Stimulated activated effector memory CD8-positive, alpha-beta T cell treated with anti-CD3 and anti-CD28 coated beads, Interleukin-12 subunit alpha, Interleukin-12 subunit beta, amount 100 ng/mL, for 72 hours (primary cell): ENCODE measurements around the gene HLA-A.

ENCODE experiments used
- ATAC-seq: fragments of 150-1000 bp; cut with Tn5 transposase; 2 replicates; pipeline ENCODE4 v1.10.0; 2021
- DNase-seq, 2 donors: peaks; one replicate each; pipeline ENCODE4 v3.0.0; 2021 to 2022; ENCODE audit warnings: low spot score in 2 of 2
- H3K27ac Mint-ChIP-seq: one replicate; pipeline ENCODE4 v1.8.0; 2022; ENCODE audit warnings: mild to moderate bottlenecking, mixed read lengths
- H3K36me3 Mint-ChIP-seq: one replicate; pipeline ENCODE4 v1.8.0; 2022; ENCODE audit warnings: mild to moderate bottlenecking, mixed read lengths
- H3K4me1 Mint-ChIP-seq: one replicate; pipeline ENCODE4 v1.8.0; 2022; ENCODE audit warnings: mixed read lengths
- H3K4me3 Mint-ChIP-seq: one replicate; pipeline ENCODE4 v1.8.0; 2022; ENCODE audit warnings: mild to moderate bottlenecking, mixed read lengths
- H3K9me3 Mint-ChIP-seq: one replicate; pipeline ENCODE4 v1.8.0; 2022; ENCODE audit warnings: mixed read lengths

Gene HLA-A

GRCh38 chr6:29942275-29943052 lies at the start of gene HLA-A:
HLA-A (plus strand) TSS chr6:29942532; CDS start chr6:29942554, 22 bp downstream.
- H3K4me3 Mint-ChIP-seq, result peak within 1 kb of the TSS; percentile 71
- ATAC-seq, result peak; percentile 92
- H3K36me3 Mint-ChIP-seq, result peaks cover 59% of the 10 kb centered on the region
- no peaks in the 10 kb centered on the region for H3K9me3 Mint-ChIP-seq
- DNase-seq, result peak; percentile 77 to 92
- peak within 1 kb of the TSS; percentile 88 for H3K27ac Mint-ChIP-seq
- peaks cover 64% of the 10 kb centered on the region for H3K4me1 Mint-ChIP-seq

- Mint-ChIP-seq H3K4me3 (no peak overlapping the region), H3K27ac (no peak overlapping the region), H3K9me3 (no peaks in the 10 kb centered on the region), H3K4me1 (peaks cover 8% of the 10 kb centered on the region), H3K36me3 (peaks cover 13% of the 10 kb centered on the region)
- ATAC-seq (no peak), DNase-seq (no peak)
Observed at GRCh38 chr6:29892696-29893095, 49.6 kb upstream of the HLA-A start.

GRCh38 chr6:29899281-29899680 lies 43.1 kb upstream of the HLA-A start:
- no peak overlapping the region for H3K4me3 Mint-ChIP-seq
- no peak for ATAC-seq
- DNase-seq, result no peak

GRCh38 chr6:29905286-29905685 lies 37.0 kb upstream of the HLA-A start:
- ATAC-seq (no peak), DNase-seq (no peak)
- peaks cover under 1% of the 10 kb centered on the region for H3K4me1 Mint-ChIP-seq
- no peak overlapping the region for H3K4me3 Mint-ChIP-seq
- H3K27ac Mint-ChIP-seq, result no peak overlapping the region
- H3K9me3 Mint-ChIP-seq, result no peaks in the 10 kb centered on the region
- H3K36me3 Mint-ChIP-seq, result no peaks in the 10 kb centered on the region

More at GRCh38 chr6:29899281-29899680, 43.1 kb upstream of the HLA-A start:
- H3K27ac Mint-ChIP-seq, result no peak overlapping the region
- no peaks in the 10 kb centered on the region for H3K9me3 Mint-ChIP-seq
- no peaks in the 10 kb centered on the region for H3K4me1 Mint-ChIP-seq
- no peaks in the 10 kb centered on the region for H3K36me3 Mint-ChIP-seq

- peaks cover 11% of the 10 kb centered on the region for H3K4me1 Mint-ChIP-seq
- no peak for DNase-seq
- H3K9me3 Mint-ChIP-seq, result no peaks in the 10 kb centered on the region
- H3K4me3 Mint-ChIP-seq, result no peak overlapping the region
- no peak overlapping the region for H3K27ac Mint-ChIP-seq
- no peak for ATAC-seq
- no peaks in the 10 kb centered on the region for H3K36me3 Mint-ChIP-seq
Observed at GRCh38 chr6:29907637-29908340, 34.5 kb upstream of the HLA-A start.

- no peaks in the 10 kb centered on the region for H3K36me3 Mint-ChIP-seq
- no peak for ATAC-seq
- no peak for DNase-seq
- H3K9me3 Mint-ChIP-seq, result no peaks in the 10 kb centered on the region
- H3K4me3 Mint-ChIP-seq, result no peak overlapping the region
- H3K27ac Mint-ChIP-seq, result no peak overlapping the region
- H3K4me1 Mint-ChIP-seq, result peaks cover 11% of the 10 kb centered on the region
Observed at GRCh38 chr6:29908341-29908662, 34.0 kb upstream of the HLA-A start.

GRCh38 chr6:29908710-29909109 lies 33.6 kb upstream of the HLA-A start:
- peaks cover 11% of the 10 kb centered on the region for H3K4me1 Mint-ChIP-seq
- H3K27ac Mint-ChIP-seq, result no peak overlapping the region
- ATAC-seq, result no peak
- DNase-seq, result no peak
- H3K4me3 Mint-ChIP-seq, result no peak overlapping the region
- no peaks in the 10 kb centered on the region for H3K9me3 Mint-ChIP-seq
- H3K36me3 Mint-ChIP-seq, result no peaks in the 10 kb centered on the region

GRCh38 chr6:29909985-29910384 lies 32.3 kb upstream of the HLA-A start:
- Mint-ChIP-seq H3K27ac (no peak overlapping the region), H3K9me3 (no peaks in the 10 kb centered on the region), H3K4me1 (peaks cover 11% of the 10 kb centered on the region), H3K4me3 (no peak overlapping the region), H3K36me3 (no peaks in the 10 kb centered on the region)
- DNase-seq (no peak), ATAC-seq (peak; percentile 46)

GRCh38 chr6:29912840-29913239 lies 29.5 kb upstream of the HLA-A start:
- ATAC-seq, result no peak
- Mint-ChIP-seq H3K4me3 (no peak overlapping the region), H3K36me3 (no peaks in the 10 kb centered on the region), H3K4me1 (peaks cover 11% of the 10 kb centered on the region), H3K27ac (no peak overlapping the region), H3K9me3 (no peaks in the 10 kb centered on the region)
- DNase-seq, result no peak

GRCh38 chr6:29916741-29917140 lies 25.6 kb upstream of the HLA-A start:
- ATAC-seq (no peak), DNase-seq (no peak)
- Mint-ChIP-seq H3K36me3 (no peaks in the 10 kb centered on the region), H3K9me3 (no peaks in the 10 kb centered on the region), H3K4me1 (no peaks in the 10 kb centered on the region), H3K27ac (no peak overlapping the region), H3K4me3 (no peak overlapping the region)

- H3K36me3 Mint-ChIP-seq, result no peaks in the 10 kb centered on the region
- no peaks in the 10 kb centered on the region for H3K9me3 Mint-ChIP-seq
- DNase-seq (no peak), ATAC-seq (no peak)
- H3K4me1 Mint-ChIP-seq, result no peaks in the 10 kb centered on the region
- H3K27ac Mint-ChIP-seq, result no peak overlapping the region
- no peak overlapping the region for H3K4me3 Mint-ChIP-seq
Observed at GRCh38 chr6:29917857-29918256, 24.5 kb upstream of the HLA-A start.

GRCh38 chr6:29919506-29920445 lies 22.6 kb upstream of the HLA-A start:
- H3K27ac Mint-ChIP-seq, result no peak overlapping the region
- DNase-seq, result no peak
- peaks cover 3% of the 10 kb centered on the region for H3K4me1 Mint-ChIP-seq

GRCh38 chr6:29924287-29924686 lies 18.0 kb upstream of the HLA-A start:
- Mint-ChIP-seq H3K4me3 (peak overlapping the region; percentile 80), H3K4me1 (peaks cover 32% of the 10 kb centered on the region), H3K36me3 (no peaks in the 10 kb centered on the region), H3K9me3 (no peaks in the 10 kb centered on the region), H3K27ac (no peak overlapping the region)
- no peak for DNase-seq
- no peak for ATAC-seq

More at GRCh38 chr6:29919506-29920445, 22.6 kb upstream of the HLA-A start:
- no peaks in the 10 kb centered on the region for H3K9me3 Mint-ChIP-seq
- ATAC-seq, result no peak
- H3K4me3 Mint-ChIP-seq, result no peak overlapping the region
- H3K36me3 Mint-ChIP-seq, result no peaks in the 10 kb centered on the region

GRCh38 chr6:29924731-29925130 lies 17.6 kb upstream of the HLA-A start:
- H3K27ac Mint-ChIP-seq, result no peak overlapping the region
- no peaks in the 10 kb centered on the region for H3K36me3 Mint-ChIP-seq
- ATAC-seq (peak; percentile 72), DNase-seq (no peak)
- no peaks in the 10 kb centered on the region for H3K9me3 Mint-ChIP-seq
- peaks cover 32% of the 10 kb centered on the region for H3K4me1 Mint-ChIP-seq
- H3K4me3 Mint-ChIP-seq, result peak overlapping the region; percentile 80

- Mint-ChIP-seq H3K36me3 (no peaks in the 10 kb centered on the region), H3K4me3 (peak overlapping the region; percentile 80), H3K9me3 (no peaks in the 10 kb centered on the region), H3K4me1 (peaks cover 32% of the 10 kb centered on the region), H3K27ac (peak overlapping the region; percentile 92)
- ATAC-seq (no peak), DNase-seq (no peak)
Observed at GRCh38 chr6:29925321-29925720, 17.0 kb upstream of the HLA-A start.
